Chondrocyte (in vitro differentiated cells): Measurements from ENCODE around the gene CST9L. TPM values are rescaled to one million over a fixed set of nuclear protein-coding genes. Genes with fewer than 3 reads are reported as not detected.

Experiments used
- DNase-seq: peaks from one replicate; pipeline ENCODE4 v3.0.0; 2021; ENCODE audit warnings: mixed read lengths, low spot score
- H3K27ac Mint-ChIP-seq: one replicate; pipeline ENCODE4 v1.8.0; 2021; ENCODE audit warnings: mild to moderate bottlenecking, moderate library complexity, mixed read lengths; ENCODE audit not compliant: unreplicated experiment
- H3K27me3 Mint-ChIP-seq: 2 replicates; pipeline ENCODE4 v1.8.0; 2021; ENCODE audit warnings: low read depth, mixed read lengths
- H3K36me3 Mint-ChIP-seq: 2 replicates; pipeline ENCODE4 v1.8.0; 2021; ENCODE audit warnings: low read depth, mixed read lengths
- H3K4me1 Mint-ChIP-seq: 2 replicates; pipeline ENCODE4 v1.8.0; 2021; ENCODE audit warnings: low read depth, mild to moderate bottlenecking, mixed read lengths
- H3K4me3 Mint-ChIP-seq: one replicate; pipeline ENCODE4 v1.8.0; 2021; ENCODE audit warnings: mild to moderate bottlenecking, moderate library complexity, mixed read lengths; ENCODE audit not compliant: unreplicated experiment
- H3K9me3 Mint-ChIP-seq: 2 replicates; pipeline ENCODE4 v1.8.0; 2021; ENCODE audit warnings: low read depth, mixed read lengths
- total RNA-seq: library from RNA; stranded (reverse); gene quantifications from 3 replicates; pipeline ENCODE4 v1.2.1, GENCODE V29; 2021
- TF ChIP-seq, protein P1 (sequence below): fragments of 200-600 bp; sonication (generic); IDR thresholded peaks from 2 replicates; pipeline ENCODE4 v1.5.0; 2021; ENCODE audit warnings: antibody characterized with exemption, mild to moderate bottlenecking, moderate library complexity

Gene CST9L
- total RNA-seq, 1 donor from 2014 or later, result not detected

DNA sequence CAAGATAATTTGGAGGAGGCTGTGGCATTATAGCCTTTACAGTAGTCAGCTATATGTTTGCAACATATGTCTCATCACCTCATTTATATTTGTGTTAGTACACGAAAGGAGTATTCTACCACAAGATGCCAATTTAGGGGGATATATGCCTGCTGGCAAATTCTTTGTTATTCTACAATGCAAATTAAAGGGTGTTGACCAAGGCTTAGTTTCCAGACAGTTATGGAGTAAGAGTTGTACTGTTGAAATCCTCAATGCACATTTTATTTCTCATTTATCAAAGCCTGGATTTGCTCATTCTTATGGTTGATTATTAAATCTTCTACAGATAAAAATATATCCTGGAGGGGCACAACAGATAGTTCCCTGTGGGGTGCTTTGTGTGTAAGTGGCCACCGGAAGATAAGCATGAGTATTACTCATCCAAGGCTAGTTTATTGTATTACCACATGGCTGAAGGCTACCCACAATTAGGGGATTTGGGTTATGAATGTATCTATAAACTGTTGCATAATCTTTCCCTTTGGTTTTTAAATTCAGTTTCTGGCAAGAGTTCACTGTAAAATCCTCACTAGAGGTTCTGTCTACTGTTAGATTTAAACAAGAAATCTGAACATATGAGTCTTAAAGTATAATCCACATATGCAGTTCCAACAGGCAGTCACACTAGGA lies 28.4 kb upstream of the CST9L start:
- Mint-ChIP-seq H3K4me3 (no peak overlapping the region), H3K36me3 (no peaks in the 10 kb centered on the region), H3K4me1 (no peaks in the 10 kb centered on the region), H3K9me3 (no peaks in the 10 kb centered on the region), H3K27ac (no peak overlapping the region), H3K27me3 (peaks cover 11% of the 10 kb centered on the region)
- no peak for DNase-seq
- TF ChIP-seq, protein P1, sequence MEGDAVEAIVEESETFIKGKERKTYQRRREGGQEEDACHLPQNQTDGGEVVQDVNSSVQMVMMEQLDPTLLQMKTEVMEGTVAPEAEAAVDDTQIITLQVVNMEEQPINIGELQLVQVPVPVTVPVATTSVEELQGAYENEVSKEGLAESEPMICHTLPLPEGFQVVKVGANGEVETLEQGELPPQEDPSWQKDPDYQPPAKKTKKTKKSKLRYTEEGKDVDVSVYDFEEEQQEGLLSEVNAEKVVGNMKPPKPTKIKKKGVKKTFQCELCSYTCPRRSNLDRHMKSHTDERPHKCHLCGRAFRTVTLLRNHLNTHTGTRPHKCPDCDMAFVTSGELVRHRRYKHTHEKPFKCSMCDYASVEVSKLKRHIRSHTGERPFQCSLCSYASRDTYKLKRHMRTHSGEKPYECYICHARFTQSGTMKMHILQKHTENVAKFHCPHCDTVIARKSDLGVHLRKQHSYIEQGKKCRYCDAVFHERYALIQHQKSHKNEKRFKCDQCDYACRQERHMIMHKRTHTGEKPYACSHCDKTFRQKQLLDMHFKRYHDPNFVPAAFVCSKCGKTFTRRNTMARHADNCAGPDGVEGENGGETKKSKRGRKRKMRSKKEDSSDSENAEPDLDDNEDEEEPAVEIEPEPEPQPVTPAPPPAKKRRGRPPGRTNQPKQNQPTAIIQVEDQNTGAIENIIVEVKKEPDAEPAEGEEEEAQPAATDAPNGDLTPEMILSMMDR, result no peak

DNA sequence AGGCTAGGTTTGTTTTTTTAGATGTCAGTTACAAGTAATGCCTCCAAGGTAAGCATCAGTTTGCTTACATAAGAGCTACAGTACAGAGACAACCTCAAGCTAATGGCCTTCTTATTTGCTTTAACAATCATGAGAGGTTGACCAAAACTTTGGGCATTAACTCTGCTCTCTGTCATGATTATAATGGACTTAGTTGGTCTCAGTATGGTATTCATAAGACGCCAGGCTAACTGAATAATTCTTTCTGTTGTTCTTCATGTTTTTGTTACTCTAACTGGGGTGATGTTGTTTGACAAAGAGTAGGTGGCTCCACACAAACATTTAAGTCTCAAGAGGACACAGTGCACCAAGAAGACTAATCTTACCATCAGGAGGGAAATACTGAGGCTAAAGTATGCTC lies 27.7 kb upstream of the CST9L start:
- Mint-ChIP-seq H3K36me3 (no peaks in the 10 kb centered on the region), H3K4me3 (no peak overlapping the region), H3K9me3 (no peaks in the 10 kb centered on the region), H3K4me1 (no peaks in the 10 kb centered on the region), H3K27me3 (peaks cover 11% of the 10 kb centered on the region), H3K27ac (no peak overlapping the region)
- TF ChIP-seq, protein P1, result no peak
- no peak for DNase-seq

DNA sequence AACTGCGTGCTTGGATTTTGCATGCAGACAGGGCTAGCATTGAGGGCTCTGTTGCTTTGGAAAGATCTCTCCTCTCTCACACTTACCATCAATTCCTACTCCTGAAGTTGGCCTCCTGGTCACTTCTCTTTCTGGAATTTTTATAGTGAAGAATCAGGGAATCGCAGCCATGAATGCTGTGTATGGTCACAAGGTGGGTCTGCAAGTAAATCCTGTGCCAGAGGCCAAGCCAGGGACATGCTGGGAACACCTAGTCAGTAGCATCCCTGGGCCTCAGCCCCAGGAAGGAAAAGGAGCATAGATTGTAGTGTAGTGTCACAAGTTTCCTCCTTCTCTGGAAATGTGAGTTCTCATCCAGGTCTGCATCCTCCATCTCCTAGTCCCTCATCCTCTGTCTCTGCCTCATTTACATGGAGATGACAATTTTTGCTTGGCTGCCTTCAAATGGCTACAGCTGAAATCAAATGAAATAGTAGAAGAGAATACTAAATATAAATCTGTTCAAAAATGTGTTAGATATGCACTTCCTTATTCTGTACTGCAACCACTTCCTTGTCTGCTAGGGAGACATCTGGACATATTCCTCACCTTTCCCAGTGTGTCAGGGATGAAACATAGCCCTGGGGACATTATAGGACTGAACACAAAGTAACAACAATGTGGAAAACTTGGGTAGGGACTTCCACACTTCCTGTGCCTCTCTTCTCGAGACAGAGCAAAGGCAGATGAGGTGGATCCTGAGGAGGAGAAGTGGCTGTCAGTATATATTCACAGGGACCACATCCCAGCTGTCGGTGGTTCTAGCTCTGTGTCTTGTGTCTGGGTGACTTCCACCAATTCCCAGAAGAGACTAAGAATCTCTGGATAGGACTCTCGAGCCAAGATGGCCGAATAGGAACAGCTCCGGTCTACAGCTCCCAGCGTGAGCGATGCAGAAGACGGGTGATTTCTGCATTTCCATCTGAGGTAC lies 20.4 kb upstream of the CST9L start:
- Mint-ChIP-seq H3K27me3 (peaks cover 10% of the 10 kb centered on the region), H3K27ac (no peak overlapping the region), H3K9me3 (no peaks in the 10 kb centered on the region), H3K36me3 (no peaks in the 10 kb centered on the region), H3K4me1 (no peaks in the 10 kb centered on the region), H3K4me3 (no peak overlapping the region)
- no peak for DNase-seq
- TF ChIP-seq, protein P1, result no peak

DNA sequence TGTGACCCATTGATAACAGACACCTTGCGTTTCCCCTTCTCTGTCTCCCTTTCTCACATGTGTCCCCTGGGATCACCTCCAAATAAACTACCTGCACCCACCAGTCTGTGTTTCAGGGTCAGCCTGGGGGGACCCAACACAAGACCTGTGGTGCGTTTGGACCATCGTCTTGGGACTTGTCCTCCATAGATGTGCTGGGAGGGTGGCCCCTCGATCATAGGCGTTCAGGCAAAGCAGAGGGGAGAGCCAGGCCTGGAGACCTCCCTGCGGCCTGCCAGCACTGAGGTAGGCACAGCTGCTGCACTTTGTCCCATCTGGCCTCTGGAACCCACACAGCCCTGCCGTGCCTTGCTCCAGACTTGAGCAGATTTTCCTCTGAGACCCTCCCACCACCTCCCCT lies 19.3 kb upstream of the CST9L start:
- no peaks in the 10 kb centered on the region for H3K4me1 Mint-ChIP-seq

More for the DNA sequence above, 19.3 kb upstream of the CST9L start:
- Mint-ChIP-seq H3K9me3 (no peaks in the 10 kb centered on the region), H3K4me3 (no peak overlapping the region), H3K27me3 (peaks cover 10% of the 10 kb centered on the region), H3K36me3 (no peaks in the 10 kb centered on the region), H3K27ac (no peak overlapping the region)
- DNase-seq, result no peak
- TF ChIP-seq, protein P1, result no peak
